GM21786 (cell line): ENCODE results near the gene EFHD1.
"Not testable (repeated sequence)": the region's sequence is repeated elsewhere in the genome, so short reads cannot be mapped to it uniquely, and the experiment has no call there.

Source experiments
- ATAC-seq: cut with Tn5 transposase; IDR thresholded peaks from one replicate; pipeline ENCODE4 v1.9.1; 2021; ENCODE audit not compliant: unreplicated experiment

EFHD1 gene

DNA sequence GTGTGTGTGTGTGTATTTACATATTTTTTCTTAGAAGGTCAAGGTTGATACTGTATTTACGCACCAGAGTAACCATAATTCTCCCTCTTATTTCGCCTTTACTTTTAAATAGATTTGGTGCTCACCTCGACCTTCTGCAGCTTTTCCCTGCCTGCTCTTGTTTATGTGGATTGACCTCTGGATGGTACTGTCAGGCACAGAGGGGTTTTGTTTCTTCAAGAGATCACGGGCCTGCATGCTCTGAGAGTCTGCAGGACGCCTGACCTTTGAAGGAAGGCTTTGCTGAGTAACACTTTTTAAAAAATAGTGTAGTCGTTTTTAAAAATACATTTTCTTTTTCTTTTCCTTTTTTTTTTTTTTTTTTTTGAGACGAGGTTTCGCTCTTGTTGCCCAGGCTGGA is 18.1 kb upstream of the EFHD1 start:
- no peak for ATAC-seq

GRCh38 chr2:232621186-232621585 is 12.2 kb upstream of the EFHD1 start:
- ATAC-seq: no peak

GRCh38 chr2:232622563-232622962 is 10.8 kb upstream of the EFHD1 start:
- no peak for ATAC-seq

- no peak for ATAC-seq
Observed at GRCh38 chr2:232623768-232624765, 9.3 kb upstream of the EFHD1 start.

DNA sequence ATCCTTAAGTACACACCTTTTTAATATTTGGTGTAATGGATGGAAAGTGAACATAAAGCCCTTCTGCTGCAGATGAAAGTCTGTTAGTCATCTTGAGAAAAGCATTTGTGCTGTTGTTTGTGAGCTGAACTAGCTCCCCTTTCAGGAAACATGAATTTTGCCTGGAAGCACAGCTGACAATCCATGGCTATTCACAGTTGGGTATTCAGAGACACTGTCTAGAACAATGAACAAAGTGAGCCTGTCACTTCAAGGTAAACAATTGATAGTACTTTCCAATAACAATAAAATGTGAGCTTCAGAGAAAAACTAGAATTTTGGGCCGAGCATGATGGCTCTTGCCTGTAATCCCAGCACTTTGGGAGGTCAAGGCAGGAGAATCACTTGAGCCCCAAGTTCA is 6.8 kb upstream of the EFHD1 start:
- ATAC-seq: no peak

DNA sequence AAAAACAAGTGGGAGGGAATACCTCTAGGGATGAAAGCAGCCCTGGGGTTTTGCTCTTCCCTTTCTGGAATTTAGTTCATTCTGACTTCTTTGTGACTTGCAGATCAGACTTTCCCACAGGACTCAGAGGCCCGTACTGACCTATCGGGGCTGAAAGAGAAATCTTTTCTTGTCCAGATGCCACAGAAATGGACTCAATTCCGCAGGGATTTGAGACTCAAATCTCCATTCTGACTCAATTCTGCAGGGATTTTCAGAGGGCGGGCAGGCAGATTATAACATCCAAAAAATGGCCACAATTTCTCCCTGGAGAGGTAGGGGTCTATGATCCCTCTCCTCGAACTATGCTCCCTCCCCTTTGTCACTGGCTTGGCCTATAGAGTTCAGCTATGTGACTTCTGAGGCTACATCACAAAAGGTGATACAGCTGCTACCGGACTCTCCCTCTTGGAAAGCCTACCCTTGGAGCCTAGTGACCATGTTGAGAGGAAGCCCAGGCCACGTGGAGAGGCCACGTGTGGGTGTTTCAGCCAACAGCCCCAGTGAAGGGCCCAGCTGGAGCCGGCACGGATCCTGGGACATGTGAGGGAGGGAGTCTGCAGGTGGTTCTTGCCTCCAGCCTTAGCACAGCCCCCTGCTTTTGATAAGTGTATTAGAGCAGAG is 4.8 kb upstream of the EFHD1 start:
- ATAC-seq: no peak

DNA sequence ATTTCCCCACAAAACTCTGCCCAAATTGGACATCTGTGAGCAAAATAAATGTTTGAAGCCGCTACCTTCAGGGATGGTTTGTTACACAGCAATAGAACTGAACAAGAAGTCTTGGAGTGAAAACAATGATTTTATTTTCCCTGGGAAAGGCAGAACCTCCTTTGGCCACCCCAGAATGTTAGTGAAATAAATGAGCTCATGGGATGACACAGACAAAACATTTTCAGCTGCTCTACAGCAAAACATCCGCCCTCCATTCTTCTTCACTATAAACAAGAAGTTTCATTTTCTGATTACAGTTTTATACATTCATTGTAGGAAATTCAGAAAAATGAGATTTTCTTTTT is 4.3 kb upstream of the EFHD1 start:
- ATAC-seq: no peak

DNA sequence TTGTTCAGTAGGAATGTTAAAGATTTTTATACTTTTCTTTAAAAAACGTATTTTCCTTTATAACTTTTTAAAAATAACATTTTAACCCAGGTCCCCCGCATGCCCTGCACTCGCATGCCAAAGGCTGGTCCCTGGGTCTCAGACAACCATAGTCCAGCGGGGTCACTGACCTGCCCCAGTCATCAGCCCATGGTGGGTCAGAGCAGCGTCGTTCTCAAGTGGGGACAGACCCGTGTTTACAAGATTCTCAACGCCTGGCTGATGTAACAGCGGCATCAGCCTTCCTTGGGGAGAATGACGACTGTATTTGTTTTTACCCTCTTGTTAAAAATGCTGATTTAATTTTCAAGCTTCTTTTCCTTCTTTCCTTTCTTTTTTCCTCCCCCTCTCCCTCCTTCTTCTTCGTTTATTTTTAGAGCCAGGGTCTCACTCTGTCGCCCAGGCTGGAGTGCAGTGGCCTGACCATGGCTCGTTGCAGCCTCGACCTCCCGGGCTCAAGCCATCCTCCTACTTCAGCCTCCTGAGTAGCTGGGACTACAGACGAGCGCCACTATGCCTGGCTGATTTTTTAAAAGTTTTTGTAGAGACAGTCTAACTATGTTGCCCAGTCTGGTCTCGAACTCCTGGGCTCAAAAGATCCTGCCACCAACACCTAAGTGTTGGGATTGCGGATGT is 1.0 kb upstream of the EFHD1 start:
- ATAC-seq: no peak

- ATAC-seq: no peak
Observed at GRCh38 chr2:232632904-232633412, 446 bp upstream of the EFHD1 start.

- ATAC-seq: no peak
Observed at GRCh38 chr2:232634206-232635150, 1.1 kb downstream of the EFHD1 start.

DNA sequence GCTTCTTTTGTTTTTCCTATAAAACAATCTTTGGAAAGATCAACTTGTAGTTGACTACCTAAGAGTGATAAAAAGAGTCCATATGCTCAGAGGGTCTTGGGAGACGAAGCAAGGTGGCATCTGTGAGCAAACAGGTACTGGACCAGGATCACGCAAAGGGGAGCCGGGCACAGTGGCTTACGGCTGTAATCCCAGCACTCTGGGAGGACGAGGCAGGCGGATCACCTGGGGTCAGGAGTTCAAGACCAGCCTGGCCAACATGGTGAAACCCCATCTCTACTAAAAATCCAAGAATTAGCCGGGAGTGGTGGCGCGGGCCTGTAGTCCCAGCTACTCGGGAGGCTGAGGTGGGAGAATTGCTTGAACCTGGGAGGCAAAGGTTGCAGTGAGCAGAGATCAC is 2.0 kb downstream of the EFHD1 start:
- ATAC-seq: not testable (repeated sequence)

- no peak for ATAC-seq
Observed at GRCh38 chr2:232635820-232636219, 2.4 kb downstream of the EFHD1 start.

GRCh38 chr2:232636788-232637420 is 3.5 kb downstream of the EFHD1 start:
- ATAC-seq: no peak

DNA sequence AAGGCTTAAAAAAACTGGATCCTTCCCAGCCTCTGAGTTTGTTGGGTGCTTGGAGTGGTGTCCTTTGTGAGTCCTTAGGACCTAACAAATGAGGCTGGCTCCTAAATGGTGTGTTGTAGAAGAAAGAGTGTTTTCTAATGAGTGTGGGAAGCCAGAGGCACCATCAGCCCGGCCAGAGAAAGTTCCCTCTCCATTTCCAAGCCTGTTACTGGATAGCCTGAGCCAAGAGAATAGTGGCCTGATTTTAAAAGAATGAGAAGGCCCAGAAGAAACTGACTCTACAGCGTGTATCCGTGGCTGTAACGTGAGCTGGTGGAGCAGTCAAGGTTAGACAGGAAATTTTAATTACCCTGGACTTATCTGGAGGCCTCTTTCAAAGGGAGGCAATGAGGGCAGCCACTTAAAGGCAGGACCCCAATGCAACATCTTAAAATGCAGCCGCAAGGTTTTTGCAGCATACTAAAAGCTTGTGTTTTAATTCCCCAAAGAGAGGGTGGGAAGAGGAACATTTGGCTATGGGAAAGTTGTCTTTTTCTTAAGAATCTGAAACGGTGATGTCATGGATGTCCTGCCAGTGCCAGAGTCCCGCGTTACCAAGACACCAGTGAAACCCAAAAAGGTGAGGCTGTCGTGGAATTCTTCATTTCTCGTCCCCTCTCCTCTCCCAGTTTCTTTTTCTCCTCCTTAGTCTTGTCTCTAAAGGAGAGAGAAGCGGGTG is 4.6 kb downstream of the EFHD1 start:
- no peak for ATAC-seq

- no peak for ATAC-seq
Observed at GRCh38 chr2:232641153-232641848, 7.9 kb downstream of the EFHD1 start.

DNA sequence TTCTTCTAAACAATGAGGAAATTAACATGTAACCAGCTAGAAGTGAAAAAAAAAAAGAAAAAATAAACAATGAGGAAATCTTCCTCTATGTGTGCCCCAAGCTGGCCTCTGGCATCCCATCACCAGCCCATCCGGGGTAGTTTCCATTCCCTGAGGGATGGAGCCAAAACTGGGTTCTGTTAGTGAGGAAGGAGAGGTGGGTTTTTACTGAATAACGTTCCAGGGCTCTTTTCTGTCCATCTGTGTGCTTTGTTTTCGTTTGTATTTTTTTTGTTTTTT is 9.7 kb downstream of the EFHD1 start:
- no peak for ATAC-seq

DNA sequence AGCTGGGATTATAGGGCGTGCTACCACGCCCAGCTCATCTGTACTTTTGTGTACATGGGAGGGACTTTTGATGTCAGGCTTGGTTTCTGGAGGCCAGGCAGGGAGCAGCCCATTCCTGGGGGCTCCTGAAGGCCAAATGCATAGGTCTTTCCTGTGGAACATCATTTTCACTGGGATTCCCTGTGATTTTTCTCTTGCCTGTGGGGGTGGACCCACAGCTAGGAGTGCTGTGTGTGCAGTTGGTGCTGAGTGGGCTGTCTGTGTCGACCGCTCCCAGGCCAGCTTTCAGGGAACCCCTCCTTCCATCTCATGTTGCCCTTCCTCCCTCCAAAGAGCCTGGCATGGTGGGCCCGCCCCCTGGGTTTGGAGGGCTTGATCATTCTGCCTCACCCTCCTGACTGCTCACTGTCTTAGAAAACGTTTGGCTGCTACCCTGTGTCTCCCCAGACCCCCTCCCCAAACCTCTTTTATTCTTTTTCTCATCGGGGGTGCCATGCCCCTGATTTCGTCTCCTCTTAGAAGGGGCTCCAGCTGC is 10.5 kb downstream of the EFHD1 start:
- ATAC-seq: no peak

GRCh38 chr2:232645061-232645460 is 11.7 kb downstream of the EFHD1 start:
- no peak for ATAC-seq

DNA sequence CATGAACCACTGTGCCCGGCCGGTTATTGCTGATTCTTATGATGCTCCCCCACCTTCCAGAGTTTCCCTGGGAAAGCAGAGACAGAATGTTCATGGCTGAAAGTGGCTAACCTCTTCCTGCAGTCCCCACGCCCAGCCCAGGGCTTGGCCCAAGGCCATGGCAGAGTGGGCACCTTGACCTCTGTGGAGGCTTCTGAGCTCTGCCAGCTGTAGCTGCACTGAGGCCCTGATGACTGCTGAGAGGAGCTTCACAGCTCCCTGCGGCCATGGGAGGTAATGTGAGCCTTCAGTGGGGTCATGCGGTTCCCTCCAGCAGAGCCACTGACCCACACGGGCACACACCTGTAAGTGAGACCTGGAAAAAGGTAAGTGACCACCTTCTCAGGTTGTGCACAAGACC is 13.3 kb downstream of the EFHD1 start:
- no peak for ATAC-seq
